Activated CD4-positive, alpha-beta memory T cell treated with anti-CD3 and anti-CD28 coated beads for 36 hours (primary cell): Measurements from ENCODE around the gene ATN1. TPM values are rescaled to one million over a fixed set of nuclear protein-coding genes. Genes with fewer than 3 reads are reported as not detected.

Experiments
- CTCF ChIA-PET: fragments of 350-600 bp; sonication (Branson Sonifier 250); formaldehyde crosslinking; loops from one replicate; lab custom pipeline; 2021; ENCODE audit warnings: antibody characterized with exemption, inconsistent platforms; lab: Charles Lee
- POLR2A ChIA-PET: fragments of 350-600 bp; sonication (Branson Sonifier 250); formaldehyde crosslinking; loops from one replicate; lab custom pipeline; 2021; ENCODE audit warnings: antibody characterized with exemption; lab: Charles Lee
- DNase-seq: peaks from one replicate; pipeline ENCODE4 v3.0.0-alpha.2; 2020
- H3K27ac Mint-ChIP-seq: one replicate; pipeline ENCODE4 v1.8.0; 2021; ENCODE audit warnings: mixed read lengths
- H3K27me3 Mint-ChIP-seq: one replicate; pipeline ENCODE4 v1.8.0; 2021; ENCODE audit warnings: mixed read lengths
- H3K36me3 Mint-ChIP-seq: one replicate; pipeline ENCODE4 v1.8.0; 2021; ENCODE audit warnings: mixed read lengths
- H3K4me1 Mint-ChIP-seq: one replicate; pipeline ENCODE4 v1.8.0; 2021; ENCODE audit warnings: low read depth, mixed read lengths
- H3K4me3 Mint-ChIP-seq: one replicate; pipeline ENCODE4 v1.8.0; 2021; ENCODE audit warnings: mild to moderate bottlenecking, mixed read lengths
- H3K9me3 Mint-ChIP-seq: one replicate; pipeline ENCODE4 v1.8.0; 2021; ENCODE audit warnings: mixed read lengths
- intact Hi-C: fragments of 100-400 bp; cut with micrococcal nuclease; formaldehyde crosslinking; loops from one replicate; pipeline ENCODE4 v1.15.1; 2023
- total RNA-seq, 2 experiments: library from RNA; stranded (reverse); gene quantifications; one replicate each; pipeline ENCODE4 v1.2.3, GENCODE V29; 2021

The ATN1 gene
- total RNA-seq, 2 experiments from 2014 or later: 34.8 to 37.8 TPM

- POLR2A ChIA-PET: interaction anchor here (1.5 to 11.8 kb wide), 9 partner anchors 8 to 163 kb away, joined by 3 to 507 read pairs (median 18); partner anchors contain the start of genes C1RL, EMG1, PHB2 and SPSB2
- H3K27me3 Mint-ChIP-seq: peaks cover 6% of the 10 kb centered on the region
- DNase-seq: no peak
- peak overlapping the region; percentile 100 for H3K27ac Mint-ChIP-seq
- H3K4me3 Mint-ChIP-seq: peak overlapping the region; percentile 90
- peaks cover 66% of the 10 kb centered on the region for H3K4me1 Mint-ChIP-seq
- H3K36me3 Mint-ChIP-seq: peaks cover 25% of the 10 kb centered on the region
- CTCF ChIA-PET: interaction anchor here (0.9 to 15.9 kb wide), 16 partner anchors 8 to 199 kb away, joined by 3 to 586 read pairs (median 8); partner anchors contain the start of genes C1R, C1RL, LPCAT3 and SPSB2
- intact Hi-C loops: no loop called here
- no peaks in the 10 kb centered on the region for H3K9me3 Mint-ChIP-seq
These were observed 17.9 kb downstream of the ATN1 start for GRCh38 chr12:6945613-6946012.

GRCh38 chr12:6946033-6946919 is 18.5 kb downstream of the ATN1 start:
- ChIA-PET CTCF (interaction anchor here (0.6 to 15.9 kb wide), 14 partner anchors 8 to 198 kb away, joined by 3 to 586 read pairs (median 8); partner anchors contain the start of genes C1R, C1RL, LPCAT3 and SPSB2), POLR2A (interaction anchor here (1.5 to 11.8 kb wide), 7 partner anchors 8 to 162 kb away, joined by 3 to 507 read pairs (median 18); partner anchors contain the start of genes C1RL, EMG1, PHB2 and SPSB2)
- H3K9me3 Mint-ChIP-seq: no peaks in the 10 kb centered on the region
- H3K27ac Mint-ChIP-seq: peak overlapping the region; percentile 100
- peaks cover 6% of the 10 kb centered on the region for H3K27me3 Mint-ChIP-seq
- intact Hi-C loops: no loop called here
- peak overlapping the region; percentile 90 for H3K4me3 Mint-ChIP-seq
- H3K36me3 Mint-ChIP-seq: peaks cover 25% of the 10 kb centered on the region
- DNase-seq: peak; percentile 89
- H3K4me1 Mint-ChIP-seq: peaks cover 68% of the 10 kb centered on the region

GRCh38 chr12:6946920-6947374 is 19.2 kb downstream of the ATN1 start:
- peaks cover 6% of the 10 kb centered on the region for H3K27me3 Mint-ChIP-seq
- intact Hi-C loops: no loop called here
- H3K27ac Mint-ChIP-seq: peak overlapping the region; percentile 100
- ChIA-PET CTCF (interaction anchor here (0.9 to 15.9 kb wide), 7 partner anchors 9 to 198 kb away, joined by 3 to 586 read pairs (median 10); partner anchors contain the start of gene LPCAT3), POLR2A (interaction anchor here (1.0 to 11.8 kb wide), 8 partner anchors 9 to 161 kb away, joined by 3 to 507 read pairs (median 12); partner anchors contain the start of genes C1RL, EMG1, PHB2 and SPSB2)
- H3K36me3 Mint-ChIP-seq: peaks cover 30% of the 10 kb centered on the region
- DNase-seq: no peak
- H3K9me3 Mint-ChIP-seq: no peaks in the 10 kb centered on the region
- H3K4me1 Mint-ChIP-seq: peaks cover 68% of the 10 kb centered on the region
- H3K4me3 Mint-ChIP-seq: peak overlapping the region; percentile 90

- POLR2A ChIA-PET: interaction anchor here (1.0 to 11.8 kb wide), 5 partner anchors 10 to 66 kb away, joined by 3 to 507 read pairs (median 18); partner anchors contain the start of genes EMG1 and PHB2
- H3K4me1 Mint-ChIP-seq: peaks cover 63% of the 10 kb centered on the region
- H3K9me3 Mint-ChIP-seq: no peaks in the 10 kb centered on the region
- DNase-seq: no peak
- intact Hi-C loops: no loop called here
- H3K27ac Mint-ChIP-seq: peak overlapping the region; percentile 100
- H3K4me3 Mint-ChIP-seq: peak overlapping the region; percentile 59
- peaks cover 6% of the 10 kb centered on the region for H3K27me3 Mint-ChIP-seq
- H3K36me3 Mint-ChIP-seq: peaks cover 36% of the 10 kb centered on the region
- CTCF ChIA-PET: interaction anchor here (0.9 to 15.9 kb wide), 5 partner anchors 10 to 71 kb away, joined by 4 to 586 read pairs (median 11); partner anchors contain the start of gene LPCAT3
These were observed 19.9 kb downstream of the ATN1 start for GRCh38 chr12:6947615-6948014.

- DNase-seq: peak; percentile 56
- Mint-ChIP-seq H3K4me3 (peak overlapping the region; percentile 70), H3K4me1 (peaks cover 55% of the 10 kb centered on the region), H3K27ac (peak overlapping the region; percentile 97), H3K36me3 (peaks cover 43% of the 10 kb centered on the region), H3K9me3 (no peaks in the 10 kb centered on the region), H3K27me3 (no peaks in the 10 kb centered on the region)
- intact Hi-C loops: no loop called here
- ChIA-PET POLR2A (interaction anchor here (0.6 to 11.8 kb wide), 4 partner anchors 8 to 19 kb away, joined by 3 to 507 read pairs (median 4); no protein-coding TSS in a partner anchor), CTCF (interaction anchor here (0.7 to 15.9 kb wide), 8 partner anchors 9 to 163 kb away, joined by 3 to 586 read pairs (median 6); partner anchors contain the start of gene LPCAT3)
These were observed 21.3 kb downstream of the ATN1 start for GRCh38 chr12:6948873-6949594.

DNA sequence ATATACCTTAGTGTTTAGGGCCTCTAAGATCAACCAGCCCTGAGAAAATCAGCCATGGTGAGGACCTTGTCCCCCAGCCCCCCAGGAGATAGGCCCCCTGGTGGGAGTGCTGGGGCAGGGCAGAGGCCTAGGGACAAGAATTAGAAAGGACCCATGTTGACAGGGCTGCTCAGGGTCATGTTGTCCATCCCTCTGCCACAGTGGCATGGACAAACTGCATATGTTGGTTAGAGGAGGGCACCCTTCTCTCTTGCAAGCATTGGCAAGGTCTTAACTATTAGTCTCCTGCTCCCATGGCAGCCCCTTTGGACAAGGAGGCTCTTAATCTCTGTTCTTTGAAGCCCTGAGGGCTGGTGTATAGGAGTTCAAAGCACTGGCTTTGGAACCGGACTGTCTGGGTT is 22.6 kb downstream of the ATN1 start:
- H3K27me3 Mint-ChIP-seq: no peaks in the 10 kb centered on the region
- CTCF ChIA-PET: interaction anchor here (1.4 to 15.9 kb wide), 4 partner anchors 10 to 162 kb away, joined by 6 to 586 read pairs (median 10); no protein-coding TSS in a partner anchor
- H3K27ac Mint-ChIP-seq: peak overlapping the region; percentile 97
- DNase-seq: peak; percentile 61
- H3K4me1 Mint-ChIP-seq: peaks cover 63% of the 10 kb centered on the region
- peaks cover 49% of the 10 kb centered on the region for H3K36me3 Mint-ChIP-seq
- H3K4me3 Mint-ChIP-seq: peak overlapping the region; percentile 98
- POLR2A ChIA-PET: interaction anchor here (1.4 to 11.8 kb wide), 3 partner anchors 10 to 18 kb away, joined by 9 to 507 read pairs (median 19); no protein-coding TSS in a partner anchor
- intact Hi-C loops: no loop called here
- no peaks in the 10 kb centered on the region for H3K9me3 Mint-ChIP-seq

DNA sequence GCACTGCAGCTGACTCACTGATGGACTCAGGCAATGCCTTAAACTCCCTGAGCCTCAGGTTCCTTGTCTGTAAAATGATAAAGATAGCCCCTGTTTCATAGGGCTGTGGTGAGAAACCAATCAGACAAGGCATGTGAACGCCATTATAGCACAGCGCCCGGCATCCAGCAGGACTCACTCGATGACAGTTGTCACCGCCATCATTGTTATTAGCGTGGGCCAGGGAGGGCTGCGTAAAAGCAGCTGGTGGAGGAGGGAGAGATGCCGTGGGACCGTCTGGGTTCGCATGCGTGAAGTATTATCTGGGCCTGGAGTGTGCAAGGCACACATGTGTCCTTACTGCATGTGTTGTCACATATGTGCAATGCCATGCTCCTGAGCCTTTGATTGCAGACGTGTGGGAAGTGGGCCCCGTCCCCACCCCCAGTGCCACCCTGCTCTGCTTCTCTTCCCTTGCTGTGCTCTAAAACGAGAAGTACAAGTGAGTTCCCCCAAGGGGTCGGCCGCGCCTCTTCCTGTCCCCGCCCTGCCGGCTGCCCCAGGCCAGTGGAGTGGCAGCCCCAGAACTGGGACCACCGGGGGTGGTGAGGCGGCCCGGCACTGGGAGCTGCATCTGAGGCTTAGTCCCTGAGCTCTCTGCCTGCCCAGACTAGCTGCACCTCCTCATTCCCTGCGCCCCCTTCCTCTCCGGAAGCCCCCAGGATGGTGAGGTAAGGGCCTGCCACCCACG is 23.2 kb downstream of the ATN1 start, which contains the start of gene PTPN6:
TSS of gene PTPN6 (plus strand) at position 546 of the 730 bp plus-strand sequence. CDS start at position 703, 157 bp downstream.
- Mint-ChIP-seq H3K36me3 (peaks cover 50% of the 10 kb centered on the region), H3K27me3 (no peaks in the 10 kb centered on the region), H3K27ac (peak within 1 kb of the TSS; percentile 97), H3K4me1 (peaks cover 63% of the 10 kb centered on the region), H3K9me3 (no peaks in the 10 kb centered on the region), H3K4me3 (peak within 1 kb of the TSS; percentile 98)
- ChIA-PET CTCF (interaction anchor here (0.6 to 15.9 kb wide), 4 partner anchors 9 to 157 kb away, joined by 3 to 586 read pairs (median 10); partner anchors contain the start of gene C1RL), POLR2A (interaction anchor here (0.8 to 11.8 kb wide), 5 partner anchors 7 to 85 kb away, joined by 3 to 507 read pairs (median 19); partner anchors contain the start of genes C12orf57 and RNU7-1)
- intact Hi-C loops: no loop called here
- peak; percentile 76 for DNase-seq

DNA sequence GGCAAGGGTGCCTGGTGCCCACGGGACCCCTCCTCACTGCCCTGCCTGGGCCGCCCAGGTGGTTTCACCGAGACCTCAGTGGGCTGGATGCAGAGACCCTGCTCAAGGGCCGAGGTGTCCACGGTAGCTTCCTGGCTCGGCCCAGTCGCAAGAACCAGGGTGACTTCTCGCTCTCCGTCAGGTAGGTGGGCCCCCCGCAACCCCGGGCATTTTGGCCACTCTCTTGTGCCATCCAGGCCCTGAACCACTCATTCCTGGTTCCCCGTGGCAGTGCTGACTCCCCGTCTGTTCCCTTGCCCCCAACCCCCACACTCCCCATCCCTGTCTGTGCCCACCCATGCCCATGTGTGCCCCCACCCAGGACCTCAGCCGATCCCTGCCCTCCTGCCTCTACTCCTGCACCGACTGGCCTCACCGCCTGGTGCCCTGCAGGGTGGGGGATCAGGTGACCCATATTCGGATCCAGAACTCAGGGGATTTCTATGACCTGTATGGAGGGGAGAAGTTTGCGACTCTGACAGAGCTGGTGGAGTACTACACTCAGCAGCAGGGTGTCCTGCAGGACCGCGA is 23.9 kb downstream of the ATN1 start:
- Mint-ChIP-seq H3K36me3 (peaks cover 54% of the 10 kb centered on the region), H3K9me3 (no peaks in the 10 kb centered on the region), H3K27ac (peak overlapping the region; percentile 97), H3K4me1 (peaks cover 69% of the 10 kb centered on the region), H3K27me3 (no peaks in the 10 kb centered on the region), H3K4me3 (peak overlapping the region; percentile 98)
- intact Hi-C loops: no loop called here
- ChIA-PET CTCF (interaction anchor here (0.6 to 15.9 kb wide), 9 partner anchors 8 to 156 kb away, joined by 3 to 586 read pairs (median 5); partner anchors contain the start of genes C12orf57, C1RL and RNU7-1), POLR2A (interaction anchor here (0.8 to 11.8 kb wide), 6 partner anchors 8 to 85 kb away, joined by 3 to 507 read pairs (median 14); partner anchors contain the start of genes C12orf57 and RNU7-1)
- DNase-seq: peak; percentile 50

DNA sequence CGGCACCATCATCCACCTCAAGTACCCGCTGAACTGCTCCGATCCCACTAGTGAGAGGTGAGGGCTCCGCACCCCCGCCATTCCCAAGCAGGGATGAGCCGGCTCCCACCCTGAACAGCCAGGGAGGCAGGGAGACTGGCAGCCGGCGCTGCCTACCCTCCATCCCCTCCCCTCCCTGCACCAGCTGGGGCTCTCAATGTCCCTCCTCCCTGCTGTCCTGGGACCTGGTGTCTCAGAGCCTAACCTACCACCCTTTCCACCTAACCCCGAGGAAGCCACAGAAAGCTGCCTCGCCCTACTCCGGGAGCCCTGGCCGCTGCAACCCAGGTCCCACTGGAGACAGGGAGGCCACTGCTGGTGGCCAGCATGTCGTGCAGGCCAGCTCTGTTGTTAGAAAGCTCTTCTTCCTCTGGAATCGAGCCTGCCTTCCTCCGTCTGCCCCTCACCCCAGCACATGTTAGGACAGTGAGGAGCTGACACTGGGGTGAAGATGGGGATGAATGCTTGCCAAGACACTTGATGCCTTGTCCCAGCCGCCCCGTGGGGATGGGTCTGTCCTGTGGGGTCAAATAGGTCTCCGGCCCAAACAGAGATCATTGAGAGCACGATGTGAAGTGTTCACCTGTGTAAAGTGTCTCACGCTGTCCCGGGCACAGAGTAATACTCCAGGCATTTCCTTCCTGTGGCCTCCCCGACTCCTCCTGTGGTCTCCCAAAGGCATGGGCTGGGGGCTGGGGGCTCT is 24.5 kb downstream of the ATN1 start:
- H3K27ac Mint-ChIP-seq: peak overlapping the region; percentile 97
- H3K9me3 Mint-ChIP-seq: no peaks in the 10 kb centered on the region
- H3K36me3 Mint-ChIP-seq: peaks cover 58% of the 10 kb centered on the region
- ChIA-PET CTCF (interaction anchor here (0.8 to 15.9 kb wide), 9 partner anchors 8 to 156 kb away, joined by 3 to 586 read pairs (median 5); partner anchors contain the start of genes C12orf57, C1RL and RNU7-1), POLR2A (interaction anchor here (0.8 to 11.8 kb wide), 5 partner anchors 8 to 23 kb away, joined by 3 to 507 read pairs (median 19); partner anchors contain the start of genes C12orf57 and RNU7-1)
- no peaks in the 10 kb centered on the region for H3K27me3 Mint-ChIP-seq
- intact Hi-C loops: no loop called here
- peaks cover 70% of the 10 kb centered on the region for H3K4me1 Mint-ChIP-seq
- no peak for DNase-seq
- peak overlapping the region; percentile 98 for H3K4me3 Mint-ChIP-seq
